Measurements from ENCODE around the gene PELI1. TPM values are rescaled to one million over a fixed set of nuclear protein-coding genes. Genes with fewer than 3 reads are reported as not detected.

The PELI1 gene
- total RNA-seq, 1 donor from 2014 or later, result 79.5 TPM

DNA sequence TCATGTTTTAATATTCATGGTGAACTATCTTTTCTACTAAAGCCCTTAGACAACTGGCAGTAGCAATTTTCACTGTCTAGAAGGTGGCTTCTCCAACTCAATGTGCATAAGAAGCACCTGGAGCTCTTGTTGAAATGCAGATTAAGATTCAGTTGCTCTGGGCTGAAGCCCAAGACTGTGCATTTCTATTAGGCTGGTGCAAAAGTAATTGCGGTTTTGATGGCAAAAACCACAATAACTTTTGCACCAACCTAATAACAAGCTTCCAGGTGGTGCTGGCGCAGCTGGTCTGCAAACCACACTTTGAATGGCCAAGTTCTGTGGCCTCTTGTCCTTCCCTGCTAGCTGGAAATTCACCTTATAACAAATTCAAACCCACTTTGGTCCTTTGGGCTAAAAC is 98.3 kb downstream of the PELI1 start:
- no peak for FAIRE-seq
- no peak for DNase-seq (ENCODE audit: low spot score in 2 of 2)

Other genes starting within 250 kb of the PELI1 start
- 38.7 TPM for gene VPS54, start 125.0 kb downstream of the PELI1 start, total RNA-seq